C4-2B (cell line): ENCODE data around the gene SSBP2.

Experiments
- ZFX ChIP-seq: fragments of 450-650 bp; IDR thresholded peaks from 2 replicates; pipeline ENCODE4 v1.6.1; 2017
- TF ChIP-seq, protein P1 (sequence below): fragments of 450-650 bp; conservative IDR thresholded peaks from 2 replicates; pipeline ENCODE4 v1.5.1; 2017; ENCODE audit warnings: mild to moderate bottlenecking

DNA sequence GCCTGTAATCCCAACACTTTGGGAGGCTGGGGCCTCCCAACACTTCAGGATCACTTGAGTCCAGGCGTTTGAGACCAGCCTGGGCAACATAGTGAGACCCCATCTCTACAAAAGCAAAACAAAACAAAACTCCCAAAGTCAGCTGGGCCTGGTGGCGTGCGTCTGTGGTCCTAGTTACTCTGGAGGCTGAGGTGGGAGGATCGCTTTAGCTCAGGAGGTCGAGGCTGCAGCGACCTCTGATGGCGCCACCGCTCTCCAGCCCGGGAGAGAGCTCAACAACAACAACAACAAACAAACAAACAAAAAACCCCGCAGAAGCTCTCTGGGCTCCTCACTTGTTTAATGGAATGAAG, 357.5 kb downstream of the SSBP2 start:
- TF ChIP-seq, protein P1, sequence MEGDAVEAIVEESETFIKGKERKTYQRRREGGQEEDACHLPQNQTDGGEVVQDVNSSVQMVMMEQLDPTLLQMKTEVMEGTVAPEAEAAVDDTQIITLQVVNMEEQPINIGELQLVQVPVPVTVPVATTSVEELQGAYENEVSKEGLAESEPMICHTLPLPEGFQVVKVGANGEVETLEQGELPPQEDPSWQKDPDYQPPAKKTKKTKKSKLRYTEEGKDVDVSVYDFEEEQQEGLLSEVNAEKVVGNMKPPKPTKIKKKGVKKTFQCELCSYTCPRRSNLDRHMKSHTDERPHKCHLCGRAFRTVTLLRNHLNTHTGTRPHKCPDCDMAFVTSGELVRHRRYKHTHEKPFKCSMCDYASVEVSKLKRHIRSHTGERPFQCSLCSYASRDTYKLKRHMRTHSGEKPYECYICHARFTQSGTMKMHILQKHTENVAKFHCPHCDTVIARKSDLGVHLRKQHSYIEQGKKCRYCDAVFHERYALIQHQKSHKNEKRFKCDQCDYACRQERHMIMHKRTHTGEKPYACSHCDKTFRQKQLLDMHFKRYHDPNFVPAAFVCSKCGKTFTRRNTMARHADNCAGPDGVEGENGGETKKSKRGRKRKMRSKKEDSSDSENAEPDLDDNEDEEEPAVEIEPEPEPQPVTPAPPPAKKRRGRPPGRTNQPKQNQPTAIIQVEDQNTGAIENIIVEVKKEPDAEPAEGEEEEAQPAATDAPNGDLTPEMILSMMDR, result no peak
- TF ChIP-seq ZFX, result no peak
